WTC11 (cell line): ENCODE results near the gene KRT80.

Source experiments
- ATF1 ChIP-seq: sonication (generic); formaldehyde crosslinking; IDR thresholded peaks from 2 replicates; pipeline ENCODE4 v1.8.1; 2023; ENCODE audit warnings: mild to moderate bottlenecking, moderate library complexity, missing genetic modification reagents
- NR3C1 ChIP-seq: sonication (generic); formaldehyde crosslinking; conservative IDR thresholded peaks from 2 replicates; pipeline ENCODE4 v1.8.1; 2023; ENCODE audit warnings: low read depth, mild to moderate bottlenecking, missing genetic modification reagents
- ZNF138 ChIP-seq: sonication (generic); formaldehyde crosslinking; conservative IDR thresholded peaks from 2 replicates; pipeline ENCODE4 v1.8.1; 2022; ENCODE audit warnings: mild to moderate bottlenecking, moderate library complexity, missing genetic modification reagents
- TF ChIP-seq, protein P1 (sequence below): fragments of 200-600 bp; IDR thresholded peaks from 2 replicates; pipeline ENCODE4 v1.8.0; 2022; ENCODE audit warnings: antibody characterized with exemption
- TF ChIP-seq, protein P2 (sequence below): sonication (generic); formaldehyde crosslinking; IDR thresholded peaks from 2 replicates; pipeline ENCODE4 v1.8.0; 2022; ENCODE audit warnings: mild to moderate bottlenecking, missing genetic modification reagents
- TF ChIP-seq, protein P3 (sequence below): sonication (generic); formaldehyde crosslinking; IDR thresholded peaks from 2 replicates; pipeline ENCODE4 v1.8.0; 2022; ENCODE audit warnings: mild to moderate bottlenecking, missing genetic modification reagents

DNA sequence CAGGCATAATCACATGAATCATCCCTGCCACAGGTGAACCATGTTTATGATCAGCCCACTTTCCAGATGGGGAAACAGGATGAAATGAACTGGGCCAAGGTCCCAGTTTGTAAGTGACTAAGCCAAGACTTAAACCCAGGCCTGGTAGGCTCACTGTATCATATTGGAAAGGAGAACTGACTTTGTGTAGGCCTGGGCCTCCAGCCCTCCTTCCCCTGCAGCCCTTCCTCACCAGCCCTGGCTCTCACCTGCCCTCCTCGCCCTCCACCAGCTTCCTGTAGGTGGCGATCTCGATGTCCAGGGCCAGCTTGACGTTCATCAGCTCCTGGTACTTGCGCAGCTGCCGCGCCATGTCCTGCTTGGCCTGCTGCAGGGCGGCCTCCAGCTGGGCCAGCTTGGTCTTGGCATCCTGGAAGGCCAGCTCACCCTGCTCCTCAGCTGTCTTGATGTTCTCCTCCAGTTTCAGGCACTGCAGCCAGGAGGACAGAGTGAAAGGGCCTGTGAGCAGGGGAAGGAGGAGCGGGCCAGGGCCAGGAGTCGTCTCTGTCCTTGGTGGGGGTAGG lies 19.8 kb downstream of the KRT80 start:
- TF ChIP-seq, protein P1, sequence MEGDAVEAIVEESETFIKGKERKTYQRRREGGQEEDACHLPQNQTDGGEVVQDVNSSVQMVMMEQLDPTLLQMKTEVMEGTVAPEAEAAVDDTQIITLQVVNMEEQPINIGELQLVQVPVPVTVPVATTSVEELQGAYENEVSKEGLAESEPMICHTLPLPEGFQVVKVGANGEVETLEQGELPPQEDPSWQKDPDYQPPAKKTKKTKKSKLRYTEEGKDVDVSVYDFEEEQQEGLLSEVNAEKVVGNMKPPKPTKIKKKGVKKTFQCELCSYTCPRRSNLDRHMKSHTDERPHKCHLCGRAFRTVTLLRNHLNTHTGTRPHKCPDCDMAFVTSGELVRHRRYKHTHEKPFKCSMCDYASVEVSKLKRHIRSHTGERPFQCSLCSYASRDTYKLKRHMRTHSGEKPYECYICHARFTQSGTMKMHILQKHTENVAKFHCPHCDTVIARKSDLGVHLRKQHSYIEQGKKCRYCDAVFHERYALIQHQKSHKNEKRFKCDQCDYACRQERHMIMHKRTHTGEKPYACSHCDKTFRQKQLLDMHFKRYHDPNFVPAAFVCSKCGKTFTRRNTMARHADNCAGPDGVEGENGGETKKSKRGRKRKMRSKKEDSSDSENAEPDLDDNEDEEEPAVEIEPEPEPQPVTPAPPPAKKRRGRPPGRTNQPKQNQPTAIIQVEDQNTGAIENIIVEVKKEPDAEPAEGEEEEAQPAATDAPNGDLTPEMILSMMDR: 0 out of 2 replicates have a peak, but pooled peaks have one; percentile 25
- TF ChIP-seq ZNF138 (CRISPR knock-in tag): no peak
- TF ChIP-seq, protein P2, sequence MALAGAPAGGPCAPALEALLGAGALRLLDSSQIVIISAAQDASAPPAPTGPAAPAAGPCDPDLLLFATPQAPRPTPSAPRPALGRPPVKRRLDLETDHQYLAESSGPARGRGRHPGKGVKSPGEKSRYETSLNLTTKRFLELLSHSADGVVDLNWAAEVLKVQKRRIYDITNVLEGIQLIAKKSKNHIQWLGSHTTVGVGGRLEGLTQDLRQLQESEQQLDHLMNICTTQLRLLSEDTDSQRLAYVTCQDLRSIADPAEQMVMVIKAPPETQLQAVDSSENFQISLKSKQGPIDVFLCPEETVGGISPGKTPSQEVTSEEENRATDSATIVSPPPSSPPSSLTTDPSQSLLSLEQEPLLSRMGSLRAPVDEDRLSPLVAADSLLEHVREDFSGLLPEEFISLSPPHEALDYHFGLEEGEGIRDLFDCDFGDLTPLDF (CRISPR knock-in tag): no peak
- TF ChIP-seq, protein P3, sequence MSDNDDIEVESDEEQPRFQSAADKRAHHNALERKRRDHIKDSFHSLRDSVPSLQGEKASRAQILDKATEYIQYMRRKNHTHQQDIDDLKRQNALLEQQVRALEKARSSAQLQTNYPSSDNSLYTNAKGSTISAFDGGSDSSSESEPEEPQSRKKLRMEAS: peak; percentile 29; the same call in 1 of the 2 replicates
- TF ChIP-seq NR3C1 (CRISPR knock-in tag): no peak
- TF ChIP-seq ATF1: no peak
